ENCODE results near the gene OR6C2. TPM values are rescaled to one million over a fixed set of nuclear protein-coding genes. Genes with fewer than 3 reads are reported as not detected.
"Not testable (repeated sequence)": the region's sequence is repeated elsewhere in the genome, so short reads cannot be mapped to it uniquely, and the experiment has no call there.

Gene OR6C2
- not detected in 2 replicates for total RNA-seq (2022)
- not detected for Bru-seq, nascent RNA
- BruChase-seq, experiment 1, labeled RNA remaining after a 6-hour chase: not detected
- not detected for BruChase-seq, experiment 2, labeled RNA remaining after a 2-hour chase
- long read RNA-seq: 0 reads

DNA sequence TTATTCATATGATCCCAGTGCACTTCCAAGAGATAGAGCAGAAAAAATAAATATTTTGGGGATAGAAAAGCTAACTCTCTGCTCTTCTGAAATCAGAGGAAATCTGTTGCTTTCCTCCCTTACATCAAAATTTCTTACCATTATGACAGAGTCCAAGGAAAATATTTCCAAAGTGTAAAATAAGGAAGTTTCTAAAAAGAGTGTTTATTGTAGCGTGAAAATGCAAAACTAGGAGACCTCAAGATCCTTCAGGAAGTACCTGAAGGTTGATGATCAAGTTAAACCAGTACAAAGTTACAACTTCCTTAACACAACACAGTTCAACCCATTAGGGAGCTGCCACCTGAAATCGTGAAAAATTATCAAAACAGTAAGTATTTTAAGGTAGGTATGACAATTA, at the start of gene OR6C2:
Gene OR6C2, plus strand, starts transcription at position 301 of the 400 bp plus-strand sequence. CDS start 8,138 bp downstream, outside the sequence.
- H3K27me3 Mint-ChIP-seq (ENCODE audit: unreplicated experiment): no peaks in the 10 kb centered on the region
- no peaks in the 10 kb centered on the region for H3K9me3 Mint-ChIP-seq (ENCODE audit: low read depth, unreplicated experiment)
- CTCF ChIA-PET: no interaction called here
- intact Hi-C loops (cut with micrococcal nuclease; ENCODE audit: unreplicated experiment): no loop called here
- TF ChIP-seq, protein P1, sequence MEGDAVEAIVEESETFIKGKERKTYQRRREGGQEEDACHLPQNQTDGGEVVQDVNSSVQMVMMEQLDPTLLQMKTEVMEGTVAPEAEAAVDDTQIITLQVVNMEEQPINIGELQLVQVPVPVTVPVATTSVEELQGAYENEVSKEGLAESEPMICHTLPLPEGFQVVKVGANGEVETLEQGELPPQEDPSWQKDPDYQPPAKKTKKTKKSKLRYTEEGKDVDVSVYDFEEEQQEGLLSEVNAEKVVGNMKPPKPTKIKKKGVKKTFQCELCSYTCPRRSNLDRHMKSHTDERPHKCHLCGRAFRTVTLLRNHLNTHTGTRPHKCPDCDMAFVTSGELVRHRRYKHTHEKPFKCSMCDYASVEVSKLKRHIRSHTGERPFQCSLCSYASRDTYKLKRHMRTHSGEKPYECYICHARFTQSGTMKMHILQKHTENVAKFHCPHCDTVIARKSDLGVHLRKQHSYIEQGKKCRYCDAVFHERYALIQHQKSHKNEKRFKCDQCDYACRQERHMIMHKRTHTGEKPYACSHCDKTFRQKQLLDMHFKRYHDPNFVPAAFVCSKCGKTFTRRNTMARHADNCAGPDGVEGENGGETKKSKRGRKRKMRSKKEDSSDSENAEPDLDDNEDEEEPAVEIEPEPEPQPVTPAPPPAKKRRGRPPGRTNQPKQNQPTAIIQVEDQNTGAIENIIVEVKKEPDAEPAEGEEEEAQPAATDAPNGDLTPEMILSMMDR (IDR thresholded peaks at IDR 0.05; ENCODE audit: unreplicated experiment): no peak
- H3K4me1 Mint-ChIP-seq (ENCODE audit: low read depth, unreplicated experiment): no peaks in the 10 kb centered on the region
- H3K4me3 Mint-ChIP-seq (ENCODE audit: low read depth, unreplicated experiment): no peak within 1 kb of the TSS
- no TSS peak for BruUV-seq (replicated peaks)
- no peaks in the 10 kb centered on the region for H3K36me3 Mint-ChIP-seq (ENCODE audit: insufficient read depth, unreplicated experiment)
- no peak within 1 kb of the TSS for H3K27ac Mint-ChIP-seq (ENCODE audit: unreplicated experiment)
- DNase-seq: no peak

DNA sequence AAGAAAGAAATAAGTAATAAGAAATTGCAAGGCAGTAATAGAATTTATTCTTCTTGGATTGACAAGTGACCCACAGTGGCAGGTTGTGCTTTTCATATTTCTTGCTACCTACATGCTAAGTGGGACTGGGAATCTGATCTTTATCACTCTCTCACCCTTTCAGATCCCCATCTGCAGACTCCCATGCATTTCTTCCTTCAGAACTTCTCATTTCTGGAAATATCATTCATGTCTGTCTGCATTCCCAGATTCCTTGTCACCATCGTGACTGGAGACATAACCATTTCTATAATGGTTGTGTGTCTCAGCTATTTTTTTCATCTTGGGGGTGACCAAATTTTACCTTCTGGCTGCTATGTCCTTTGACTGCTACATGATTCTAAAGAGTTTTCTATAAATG, 47.5 kb upstream of the OR6C2 start:
- Mint-ChIP-seq H3K36me3 (ENCODE audit: insufficient read depth, unreplicated experiment) (no peaks in the 10 kb centered on the region), H3K27ac (ENCODE audit: unreplicated experiment) (no peak overlapping the region), H3K9me3 (ENCODE audit: low read depth, unreplicated experiment) (no peaks in the 10 kb centered on the region), H3K4me1 (ENCODE audit: low read depth, unreplicated experiment) (no peaks in the 10 kb centered on the region), H3K27me3 (ENCODE audit: unreplicated experiment) (peaks cover 11% of the 10 kb centered on the region), H3K4me3 (ENCODE audit: low read depth, unreplicated experiment) (no peak overlapping the region)
- intact Hi-C loops (cut with micrococcal nuclease; ENCODE audit: unreplicated experiment): no loop called here
- CTCF ChIA-PET: no interaction called here
- TF ChIP-seq, protein P1 (IDR thresholded peaks at IDR 0.05; ENCODE audit: unreplicated experiment): no peak
- BruUV-seq (replicated peaks): no TSS peak
- DNase-seq: no peak

DNA sequence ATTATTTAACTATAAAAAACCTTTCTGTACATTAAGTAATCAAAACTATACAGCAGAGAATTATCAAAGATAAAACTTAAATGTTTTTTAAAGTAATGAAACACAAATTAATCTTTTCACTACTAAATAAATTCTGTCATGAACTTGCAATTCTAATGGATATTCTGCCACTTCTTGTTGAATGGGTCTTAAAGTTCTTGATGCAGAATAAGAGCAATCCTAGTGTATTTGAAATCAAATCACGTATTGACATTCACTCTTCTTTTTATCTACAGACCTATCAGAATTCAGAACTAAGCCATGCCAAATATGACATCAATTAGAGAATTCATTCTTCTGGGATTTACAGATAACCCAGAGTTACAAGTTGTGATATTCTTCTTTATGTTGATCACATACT, 43.6 kb upstream of the OR6C2 start, which contains the start of gene OR6C65:
Gene OR6C65, plus strand, starts transcription at position 301 of the 400 bp plus-strand sequence. Its CDS starts 0 bp downstream, at position 301.
- H3K36me3 Mint-ChIP-seq (ENCODE audit: insufficient read depth, unreplicated experiment): no peaks in the 10 kb centered on the region
- H3K4me3 Mint-ChIP-seq (ENCODE audit: low read depth, unreplicated experiment): no peak within 1 kb of the TSS
- H3K27me3 Mint-ChIP-seq (ENCODE audit: unreplicated experiment): peaks cover 12% of the 10 kb centered on the region
- peaks cover 2% of the 10 kb centered on the region for H3K9me3 Mint-ChIP-seq (ENCODE audit: low read depth, unreplicated experiment)
- no TSS peak for BruUV-seq (replicated peaks)
- no peaks in the 10 kb centered on the region for H3K4me1 Mint-ChIP-seq (ENCODE audit: low read depth, unreplicated experiment)
- DNase-seq: no peak
- TF ChIP-seq, protein P1 (IDR thresholded peaks at IDR 0.05; ENCODE audit: unreplicated experiment): no peak
- CTCF ChIA-PET: no interaction called here
- H3K27ac Mint-ChIP-seq (ENCODE audit: unreplicated experiment): no peak within 1 kb of the TSS
- intact Hi-C loops (cut with micrococcal nuclease; ENCODE audit: unreplicated experiment): no loop called here

DNA sequence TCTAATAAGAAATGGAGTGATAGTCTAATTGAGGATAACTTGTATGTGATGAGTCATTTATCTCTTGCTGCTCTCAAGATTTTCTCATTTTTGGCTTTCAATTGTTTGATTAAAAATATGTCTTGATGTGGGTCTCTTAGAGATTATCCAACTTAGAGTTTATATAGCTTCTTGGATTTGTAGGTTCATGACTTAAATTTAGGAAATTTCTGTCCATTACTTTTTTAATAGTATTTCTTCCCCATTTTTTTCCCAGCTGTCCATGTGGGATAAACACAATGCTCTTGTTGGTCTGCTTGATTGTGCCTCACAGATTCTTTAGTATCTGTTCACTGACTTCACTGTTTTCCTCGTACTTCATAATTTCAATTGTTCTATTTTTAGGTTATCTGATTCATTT, 36.0 kb upstream of the OR6C2 start:
- BruUV-seq (replicated peaks): no TSS peak
- TF ChIP-seq, protein P1 (IDR thresholded peaks at IDR 0.05; ENCODE audit: unreplicated experiment): no peak
- Mint-ChIP-seq H3K9me3 (ENCODE audit: low read depth, unreplicated experiment) (peaks cover 2% of the 10 kb centered on the region), H3K27ac (ENCODE audit: unreplicated experiment) (no peak overlapping the region), H3K4me3 (ENCODE audit: low read depth, unreplicated experiment) (no peak overlapping the region), H3K36me3 (ENCODE audit: insufficient read depth, unreplicated experiment) (no peaks in the 10 kb centered on the region), H3K27me3 (ENCODE audit: unreplicated experiment) (no peaks in the 10 kb centered on the region), H3K4me1 (ENCODE audit: low read depth, unreplicated experiment) (no peaks in the 10 kb centered on the region)
- CTCF ChIA-PET: no interaction called here
- DNase-seq: no peak
- intact Hi-C loops (cut with micrococcal nuclease; ENCODE audit: unreplicated experiment): loop anchor here (2.0 kb wide), 1 partner anchor 51 kb away; no protein-coding TSS in a partner anchor

DNA sequence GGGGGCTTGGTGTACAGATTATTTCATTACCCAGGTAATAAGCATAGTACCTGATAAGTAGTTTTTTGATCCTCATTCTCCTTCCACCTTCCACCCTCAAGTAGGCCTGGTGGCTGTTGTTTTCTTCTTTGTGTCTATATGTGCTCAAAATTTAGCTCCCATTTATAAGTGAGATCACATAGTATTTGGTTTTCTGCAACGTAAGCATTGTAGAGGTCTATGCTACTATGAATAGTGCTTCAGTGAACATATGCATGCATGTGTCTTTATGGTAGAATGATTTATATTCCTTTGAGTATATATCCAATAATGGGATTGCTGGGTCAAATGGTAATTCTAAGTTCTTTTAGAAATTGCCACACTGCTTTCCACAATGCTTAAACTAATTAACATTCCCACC, 34.7 kb upstream of the OR6C2 start:
- H3K9me3 Mint-ChIP-seq (ENCODE audit: low read depth, unreplicated experiment); CTCF ChIA-PET; H3K27ac Mint-ChIP-seq (ENCODE audit: unreplicated experiment); H3K4me3 Mint-ChIP-seq (ENCODE audit: low read depth, unreplicated experiment); H3K4me1 Mint-ChIP-seq (ENCODE audit: low read depth, unreplicated experiment); BruUV-seq (replicated peaks); DNase-seq; H3K36me3 Mint-ChIP-seq (ENCODE audit: insufficient read depth, unreplicated experiment); intact Hi-C loops (cut with micrococcal nuclease; ENCODE audit: unreplicated experiment); H3K27me3 Mint-ChIP-seq (ENCODE audit: unreplicated experiment): not testable (repeated sequence)

DNA sequence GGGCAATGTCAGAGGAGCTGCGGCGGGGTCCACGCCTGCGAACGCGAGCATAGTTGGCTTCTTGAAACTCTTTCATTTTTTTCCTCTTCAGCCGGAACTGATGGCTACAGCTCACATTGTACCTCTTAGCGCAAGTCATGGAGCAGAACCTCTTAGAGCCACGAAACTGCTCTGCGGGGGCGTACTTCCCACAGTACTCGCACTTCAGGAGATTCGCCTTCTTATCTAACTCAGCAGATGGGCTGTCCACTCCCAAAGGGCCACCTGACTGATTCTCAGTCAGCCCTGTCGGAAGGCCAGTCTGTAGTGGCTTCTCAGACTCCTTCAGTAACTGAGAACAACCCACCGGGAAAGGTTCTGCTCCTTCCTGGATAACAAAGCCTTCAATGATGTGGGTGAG, 31.7 kb upstream of the OR6C2 start:
- H3K36me3 Mint-ChIP-seq (ENCODE audit: insufficient read depth, unreplicated experiment); DNase-seq; H3K27ac Mint-ChIP-seq (ENCODE audit: unreplicated experiment); intact Hi-C loops (cut with micrococcal nuclease; ENCODE audit: unreplicated experiment); BruUV-seq (replicated peaks); H3K4me3 Mint-ChIP-seq (ENCODE audit: low read depth, unreplicated experiment); H3K4me1 Mint-ChIP-seq (ENCODE audit: low read depth, unreplicated experiment); H3K9me3 Mint-ChIP-seq (ENCODE audit: low read depth, unreplicated experiment); CTCF ChIA-PET: not testable (repeated sequence)
- H3K27me3 Mint-ChIP-seq (ENCODE audit: unreplicated experiment): peaks cover 18% of the 10 kb centered on the region
